Activated CD4-positive, alpha-beta T cell treated with anti-CD3 and anti-CD28 coated beads for 24 hours (primary cell): ENCODE data around the gene KCND3.

Experiments
- DNase-seq, 2 donors: peaks; one replicate each; pipeline ENCODE4 v3.0.0-alpha.2; 2020; ENCODE audit warnings: low read depth in 2 of 2

The KCND3 gene

GRCh38 chr1:111920221-111921024, 69.0 kb downstream of the KCND3 start:
- DNase-seq = no peak

- DNase-seq = no peak
Observed at GRCh38 chr1:111911776-111912515, 77.5 kb downstream of the KCND3 start.

GRCh38 chr1:111911061-111911460, 78.4 kb downstream of the KCND3 start:
- DNase-seq = no peak

DNA sequence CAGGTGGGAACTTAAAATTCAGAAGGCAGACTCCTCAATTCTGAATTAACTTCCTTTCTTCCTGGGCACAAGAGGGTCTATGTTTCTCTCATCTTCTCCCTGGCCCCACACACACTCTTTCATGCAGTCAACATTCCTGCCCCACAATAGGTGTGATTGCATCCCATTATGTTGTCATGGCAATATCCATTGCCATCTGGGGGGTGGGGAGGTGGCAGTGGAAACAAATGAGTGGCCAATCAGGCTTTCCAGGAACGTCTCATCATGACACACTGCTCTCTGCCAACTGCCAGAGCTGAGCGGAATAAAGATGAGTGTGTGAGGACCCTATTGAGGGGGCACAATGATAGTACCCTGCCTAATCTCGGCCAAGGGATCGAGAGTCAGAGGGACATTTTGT, 80.4 kb downstream of the KCND3 start:
- no peak for DNase-seq

GRCh38 chr1:111908011-111908621, 81.4 kb downstream of the KCND3 start:
- no peak for DNase-seq

GRCh38 chr1:111907321-111907720, 82.1 kb downstream of the KCND3 start:
- DNase-seq = no peak

- no peak for DNase-seq
Observed at GRCh38 chr1:111906816-111907215, 82.7 kb downstream of the KCND3 start.

GRCh38 chr1:111906111-111906510, 83.4 kb downstream of the KCND3 start:
- no peak for DNase-seq

DNA sequence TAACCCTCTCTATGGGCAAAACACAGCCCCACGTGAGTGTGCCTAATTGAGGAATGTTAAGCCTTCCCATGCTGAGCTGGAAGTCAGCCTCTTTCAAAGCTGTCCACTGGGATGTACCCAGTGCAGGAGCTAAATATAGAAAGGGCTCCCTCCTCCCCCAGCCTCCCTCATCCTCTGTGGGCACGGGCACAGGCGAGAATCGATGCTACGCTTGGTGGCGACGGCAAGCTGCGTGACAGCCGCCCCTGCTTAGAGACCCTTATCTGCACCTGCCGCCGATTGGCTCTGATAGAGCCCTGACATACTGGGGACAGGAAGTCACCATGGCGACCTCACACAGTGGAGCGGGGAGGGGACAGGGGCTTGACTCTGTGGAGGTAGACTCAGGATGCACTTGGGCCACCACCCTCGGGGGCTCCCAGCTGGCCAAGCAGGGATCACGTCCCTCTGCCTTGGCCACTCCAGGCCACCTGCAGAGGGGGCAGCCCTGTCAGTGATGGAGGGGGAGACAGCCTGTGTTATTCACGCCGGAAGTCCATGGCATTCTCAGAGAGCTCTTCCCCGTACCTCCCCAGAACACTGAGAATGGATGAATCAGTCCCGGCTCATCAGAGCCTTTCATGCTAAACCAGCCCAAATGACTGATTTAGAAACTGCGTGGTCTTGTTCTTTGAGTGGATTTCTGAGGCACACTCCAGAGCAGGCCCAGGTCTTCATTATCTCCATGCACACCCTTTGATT, 84.8 kb downstream of the KCND3 start:
- DNase-seq = no peak

DNA sequence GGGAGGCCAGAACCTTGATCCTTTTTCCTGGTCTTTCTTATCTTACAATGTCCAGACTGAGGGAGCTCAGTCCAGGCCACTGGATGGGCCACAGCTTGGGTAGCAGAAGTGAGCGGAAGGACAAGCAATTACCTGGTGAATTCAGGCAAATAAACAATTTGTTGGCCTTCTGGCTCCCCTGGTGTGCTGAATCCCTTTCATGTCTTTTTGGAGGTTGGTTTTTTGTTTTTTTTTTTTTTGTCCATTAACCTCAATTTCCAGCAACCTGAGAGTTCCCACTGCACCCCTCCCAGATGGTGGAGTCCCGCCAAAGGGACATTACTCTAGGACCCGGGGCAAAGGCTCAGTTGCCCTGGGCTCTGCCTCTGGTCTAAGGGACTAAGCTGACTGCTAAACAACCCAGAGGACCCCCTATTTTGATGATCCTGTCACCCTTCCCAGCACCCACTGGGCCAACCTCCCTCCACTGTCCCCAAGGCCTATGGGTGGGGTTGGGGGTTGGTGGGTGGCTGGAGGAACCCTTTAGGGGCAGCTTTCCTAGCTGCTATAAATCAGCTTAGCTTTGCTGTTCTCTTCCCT, 85.5 kb downstream of the KCND3 start:
- DNase-seq = no peak

DNA sequence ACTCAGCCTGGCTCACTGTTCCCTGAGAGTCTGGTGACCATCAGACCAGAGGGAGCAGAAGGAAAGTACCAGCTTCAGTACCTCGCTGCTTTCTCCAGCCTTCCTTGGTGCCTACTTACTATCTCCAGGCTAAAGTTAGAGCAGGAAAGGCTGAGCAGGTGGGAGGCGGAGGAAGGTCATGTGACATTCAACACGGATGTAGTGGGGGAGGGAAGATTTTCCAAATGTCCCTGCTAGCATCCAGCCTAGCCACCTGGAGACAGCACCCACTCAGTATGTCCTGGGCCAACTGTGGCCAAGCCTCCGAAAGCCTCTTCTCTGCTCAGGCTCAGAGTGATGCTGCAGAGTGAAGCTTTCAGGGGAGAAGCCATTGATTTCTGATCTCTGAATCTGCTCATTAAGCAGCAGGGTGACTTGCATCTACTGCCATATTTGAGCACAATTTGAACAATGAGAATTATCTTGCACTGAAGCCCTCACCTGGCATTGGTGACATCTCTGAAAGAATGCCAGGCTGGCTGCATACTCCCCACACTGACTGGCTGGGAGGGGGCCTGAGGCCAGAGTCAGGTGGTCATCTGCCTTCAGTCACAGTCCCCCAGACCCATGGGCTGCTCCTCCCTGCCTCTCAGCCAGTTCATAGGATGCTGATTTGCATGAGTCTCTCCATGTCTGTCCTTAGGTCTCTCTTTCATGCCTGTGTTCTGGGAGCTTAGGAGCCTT, 86.2 kb downstream of the KCND3 start:
- no peak for DNase-seq

DNA sequence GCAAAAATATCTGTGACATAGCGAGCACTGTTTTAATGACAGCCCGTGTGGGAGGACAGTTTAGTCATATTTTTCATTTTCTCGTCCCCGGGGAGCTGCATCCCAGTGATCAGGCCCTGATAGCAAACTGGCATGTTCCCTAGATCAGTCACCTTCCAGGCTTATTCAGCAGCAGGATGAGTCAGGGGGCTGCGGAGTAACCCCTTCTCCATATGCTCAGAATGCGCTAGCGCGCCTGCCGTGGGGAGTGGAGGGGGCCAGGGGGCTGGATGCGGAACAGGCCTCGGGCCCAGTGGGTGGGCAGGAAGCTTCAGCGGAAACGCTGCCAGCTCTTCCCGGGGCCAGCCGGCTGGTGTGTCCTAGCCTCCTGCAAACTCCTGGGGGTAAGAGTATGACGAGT, 94.0 kb downstream of the KCND3 start:
- DNase-seq = no peak

DNA sequence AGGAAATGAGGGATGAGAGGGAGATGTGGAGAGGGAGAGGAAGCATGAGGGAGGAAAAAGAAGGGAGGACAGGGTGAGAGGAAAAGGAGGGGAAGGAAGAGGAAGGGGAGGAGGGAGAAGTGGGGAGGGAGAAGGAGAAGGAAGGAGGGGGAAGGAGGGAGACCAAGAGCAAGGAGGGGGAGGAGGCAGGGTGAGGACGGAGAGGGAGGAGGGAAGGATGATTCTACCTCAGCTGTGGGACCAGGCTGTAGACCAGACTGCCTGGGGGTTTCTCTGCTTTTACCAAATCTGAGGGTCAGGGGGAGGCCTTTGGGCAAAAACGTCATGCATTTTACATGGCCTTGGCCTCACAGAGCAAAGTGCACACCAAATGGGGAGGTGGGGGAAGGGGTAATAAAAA, 94.5 kb downstream of the KCND3 start:
- DNase-seq = no peak

DNA sequence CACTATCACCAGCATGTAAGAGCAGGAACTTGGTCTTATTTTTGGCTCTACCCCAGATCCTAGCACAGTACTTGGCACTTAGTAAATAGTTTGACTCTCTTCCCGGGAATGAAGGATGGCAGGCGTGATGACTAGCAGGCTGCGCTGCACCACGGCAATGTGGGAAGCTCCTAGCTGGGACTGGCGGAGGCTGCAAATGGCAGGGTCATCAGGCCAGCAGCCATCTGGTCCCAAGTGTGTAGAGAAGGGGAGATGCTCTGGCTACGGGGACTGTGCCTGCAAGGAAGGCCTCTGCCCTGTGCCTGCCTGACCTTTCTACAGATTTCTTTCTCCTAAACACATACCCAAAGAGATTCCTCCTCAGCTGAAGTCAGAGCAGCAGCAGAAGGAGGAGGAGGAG, 95.0 kb downstream of the KCND3 start:
- DNase-seq = no peak

DNA sequence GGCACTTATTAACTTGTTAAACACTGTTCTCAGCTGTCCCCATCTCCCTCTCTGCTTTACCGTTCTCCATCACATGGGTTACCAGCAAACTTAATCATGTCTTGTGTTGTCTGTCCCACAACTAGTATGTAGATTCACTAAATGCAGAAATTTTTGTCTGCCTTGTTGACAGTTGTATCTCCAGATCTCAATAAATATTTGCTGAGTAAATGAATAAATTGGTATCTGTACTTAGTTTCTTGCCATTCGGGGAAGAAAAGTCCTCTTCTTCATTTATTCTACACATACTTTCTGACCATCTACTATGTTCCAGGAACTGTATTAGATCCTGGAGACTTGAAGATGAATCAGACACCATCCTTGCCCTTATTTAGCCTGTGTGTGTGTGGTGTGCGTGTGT, 97.9 kb downstream of the KCND3 start:
- DNase-seq = no peak

DNA sequence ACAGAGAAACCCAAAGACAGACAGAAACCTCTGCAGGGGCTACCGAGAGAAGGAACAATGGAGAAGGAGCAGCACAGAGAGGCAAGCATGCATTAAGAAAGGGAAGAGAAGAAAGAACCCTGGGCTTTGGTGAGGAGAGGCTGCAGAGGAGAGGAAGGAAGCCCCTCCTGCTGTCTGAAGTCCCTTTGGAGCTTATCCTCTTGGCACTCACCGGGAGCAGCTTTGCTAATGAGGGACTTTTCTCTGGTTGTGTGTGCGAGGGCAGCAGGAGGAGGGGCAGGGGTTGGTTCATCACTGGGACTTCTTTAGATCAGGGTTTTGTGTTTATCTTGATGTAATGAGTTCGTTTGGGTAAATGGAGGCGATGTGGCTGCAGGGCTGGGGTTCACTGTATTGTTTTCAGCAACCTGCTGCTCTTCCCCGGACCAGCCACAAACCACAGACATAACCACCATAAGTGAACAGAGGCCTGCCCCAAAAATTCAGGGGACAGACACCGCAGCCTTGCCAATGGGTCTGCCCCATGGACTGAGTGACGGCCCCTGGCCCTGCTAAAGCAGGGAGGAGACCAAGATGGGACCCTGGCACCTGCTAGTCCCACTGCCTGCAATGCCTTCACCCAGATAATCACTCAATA, 100.6 kb downstream of the KCND3 start:
- DNase-seq = no peak

- no peak for DNase-seq
Observed at GRCh38 chr1:111887875-111888274, 101.6 kb downstream of the KCND3 start.

DNA sequence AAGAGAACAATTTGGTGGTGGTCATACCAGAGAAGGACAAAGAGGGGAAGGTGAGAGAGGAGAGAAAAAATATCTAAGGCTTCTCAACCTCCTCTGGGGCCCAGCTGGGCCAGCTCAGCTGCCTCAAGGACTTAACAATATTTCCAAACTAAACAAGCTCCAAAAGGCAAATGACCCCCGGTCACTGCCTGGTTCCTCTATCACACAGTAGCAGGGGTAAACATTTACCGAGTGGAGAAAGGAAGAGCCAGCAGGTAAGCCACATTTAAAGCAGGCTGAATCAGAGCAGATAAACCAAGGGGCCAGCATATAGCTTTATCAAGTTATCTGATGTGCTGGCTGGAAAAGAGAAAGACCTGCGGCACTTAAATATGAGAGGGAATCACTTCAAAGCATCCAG, 102.1 kb downstream of the KCND3 start:
- DNase-seq = no peak

GRCh38 chr1:111886741-111887140, 102.7 kb downstream of the KCND3 start:
- DNase-seq = no peak

DNA sequence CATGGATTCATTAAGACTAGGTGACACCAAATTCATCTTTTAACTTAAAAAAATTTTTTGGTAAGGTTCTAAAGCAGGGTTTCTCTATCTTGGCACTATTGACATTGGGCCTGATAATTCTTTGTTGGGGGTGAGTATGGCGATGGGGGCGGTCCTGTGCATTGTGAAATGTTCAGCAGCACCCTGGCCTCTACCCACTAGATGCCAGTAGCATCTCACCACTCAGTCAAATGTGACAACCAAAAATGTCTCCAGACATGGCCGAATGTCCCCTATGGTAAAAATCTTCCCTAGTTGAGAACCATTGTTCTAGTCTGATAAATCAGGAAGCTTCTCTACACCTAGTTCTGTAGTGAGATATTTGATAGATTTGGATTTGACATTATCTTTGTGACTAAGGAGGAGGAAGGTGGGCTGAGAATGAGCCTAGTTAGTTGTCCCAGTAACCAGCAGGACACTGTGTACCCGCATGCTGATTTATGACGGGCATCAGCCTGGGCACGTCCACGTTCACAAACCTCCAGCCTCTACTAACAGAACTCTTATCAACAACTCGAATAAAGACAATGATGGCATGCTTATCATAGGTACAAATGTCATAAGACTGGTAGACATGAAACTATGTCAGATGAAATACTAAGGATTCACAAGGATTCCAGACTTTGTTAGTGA, 104.6 kb downstream of the KCND3 start:
- no peak for DNase-seq
